ENCODE measurements around the gene TBCC.
"Not testable (repeated sequence)": the region's sequence is repeated elsewhere in the genome, so short reads cannot be mapped to it uniquely, and the experiment has no call there.

Gene TBCC

DNA sequence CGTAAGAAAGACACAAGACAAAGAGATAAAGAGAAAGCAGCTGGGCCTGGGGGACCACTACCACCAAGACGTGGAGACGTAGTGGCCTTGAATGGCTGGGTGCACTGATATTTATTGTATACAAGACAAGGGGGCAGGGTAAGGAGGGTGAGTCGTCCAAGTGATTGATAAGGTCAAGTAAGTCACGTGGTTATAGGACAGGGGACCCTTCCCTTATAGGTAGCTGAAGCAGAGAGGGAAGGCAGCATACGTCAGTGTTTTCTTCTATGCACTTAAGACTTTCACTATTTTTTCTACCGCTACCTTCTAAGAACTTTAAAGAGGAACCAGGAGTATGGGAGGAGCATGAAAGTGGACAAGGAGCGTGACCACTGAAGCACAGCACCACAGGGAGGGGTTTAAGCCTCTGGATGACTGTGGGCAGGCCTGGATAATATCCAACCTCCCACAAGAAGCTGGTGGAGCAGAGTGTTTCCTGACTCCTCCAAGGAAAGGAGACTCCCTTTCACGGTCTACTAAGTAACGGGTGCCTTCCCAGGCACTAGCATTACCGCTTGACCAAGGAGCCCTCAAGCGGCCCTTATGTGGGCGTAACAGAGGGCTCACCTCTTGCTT is 11.9 kb downstream of the TBCC start:
- DNase-seq (ENCODE audit: low read depth in 2 of 2): not testable (repeated sequence)

DNA sequence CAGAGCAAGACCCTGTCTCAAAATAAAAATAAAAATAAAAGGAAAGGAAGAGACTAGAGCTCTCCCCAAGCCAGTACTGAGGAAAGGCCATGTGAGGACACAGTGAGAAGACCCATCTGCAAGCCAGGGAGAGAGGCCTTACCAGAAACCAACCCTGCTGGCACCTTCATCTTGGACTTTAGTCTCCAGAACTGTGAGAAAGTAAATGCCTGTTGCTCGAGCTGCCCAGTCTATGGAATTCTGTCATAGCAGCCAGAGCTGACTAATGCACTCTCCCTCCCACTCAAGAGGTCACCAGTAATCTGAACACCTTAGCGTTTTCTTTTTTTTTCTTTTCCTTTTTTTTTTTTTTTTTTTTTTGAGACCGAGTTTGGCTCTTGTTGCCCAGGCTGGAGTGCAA is 16.2 kb downstream of the TBCC start:
- no peak for DNase-seq (ENCODE audit: low read depth in 2 of 2)

DNA sequence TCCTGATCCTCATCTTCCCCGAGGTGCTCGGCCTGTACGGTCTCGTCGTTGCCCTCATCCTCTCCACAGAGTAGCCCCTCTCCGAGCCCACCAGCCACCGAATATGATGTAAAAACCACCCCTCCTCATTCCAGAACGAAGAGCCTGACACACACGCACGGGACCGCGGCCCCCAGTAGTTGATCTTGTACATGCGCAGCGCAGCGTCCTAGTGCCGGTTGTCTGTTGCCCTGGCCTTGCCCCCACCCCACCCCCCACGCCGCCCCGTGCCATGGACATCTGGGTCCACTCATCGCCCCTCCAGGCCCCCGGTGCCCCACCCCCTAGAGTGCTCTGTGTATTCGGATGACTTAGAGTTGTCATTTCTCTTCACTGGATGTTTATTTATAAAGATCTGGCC is 18.3 kb downstream of the TBCC start:
- DNase-seq (ENCODE audit: low read depth in 2 of 2): no peak

DNA sequence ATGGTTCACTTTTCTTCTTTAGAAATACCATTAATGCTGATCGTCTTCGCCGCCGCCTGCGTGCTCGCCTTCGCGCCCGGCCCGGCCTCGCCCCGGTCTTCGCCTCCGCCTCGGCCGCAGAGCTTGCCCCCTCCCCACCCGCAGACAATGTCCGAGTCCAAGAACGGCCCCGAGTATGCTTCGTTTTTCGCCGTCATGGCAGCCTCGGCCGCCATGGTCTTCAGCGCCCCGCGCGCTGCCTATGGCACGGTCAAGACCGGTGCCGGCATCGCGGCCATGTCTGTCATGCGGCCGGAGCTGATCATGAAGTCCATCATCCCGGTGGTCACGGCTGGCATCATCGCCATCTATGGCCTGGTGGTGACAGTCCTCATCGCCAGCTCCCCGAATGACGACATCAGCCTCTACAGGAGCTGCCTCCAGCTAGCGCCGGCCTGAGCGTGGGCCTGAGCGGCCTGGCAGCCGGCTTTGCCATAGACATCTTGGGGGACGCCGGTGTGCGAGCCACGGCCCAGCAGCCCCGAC is 18.8 kb downstream of the TBCC start:
- no peak for DNase-seq (ENCODE audit: low read depth in 2 of 2)

DNA sequence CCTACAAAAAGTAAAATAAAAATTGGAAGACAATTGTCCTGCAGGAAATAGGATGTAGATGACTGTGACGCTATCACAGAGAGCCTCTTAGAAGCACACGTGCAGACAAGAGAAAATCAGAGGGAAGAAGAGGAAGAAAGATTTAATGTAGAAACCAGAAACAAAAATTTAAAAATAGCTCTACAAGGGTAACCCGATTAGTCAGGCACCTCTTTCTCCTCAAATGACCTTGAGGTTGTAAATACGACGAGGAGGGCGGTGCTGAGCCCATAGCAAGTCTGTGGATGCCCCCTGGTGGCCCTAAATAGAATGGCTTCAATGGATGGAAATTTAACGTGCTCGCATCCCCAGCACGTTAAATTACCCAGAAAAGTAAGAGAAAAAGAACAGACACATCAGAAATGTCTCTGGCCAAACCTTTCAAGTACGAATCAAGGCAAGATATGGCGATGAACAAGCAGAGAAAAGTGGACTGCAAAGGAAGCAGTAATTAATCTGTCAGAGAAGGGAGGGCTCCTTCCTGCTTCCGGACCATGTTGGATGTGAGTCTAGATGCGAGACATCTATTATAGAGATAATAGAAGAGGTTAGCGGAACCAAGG is 19.3 kb downstream of the TBCC start:
- peak; percentile 60 to 65 for DNase-seq (ENCODE audit: low read depth in 2 of 2)

DNA sequence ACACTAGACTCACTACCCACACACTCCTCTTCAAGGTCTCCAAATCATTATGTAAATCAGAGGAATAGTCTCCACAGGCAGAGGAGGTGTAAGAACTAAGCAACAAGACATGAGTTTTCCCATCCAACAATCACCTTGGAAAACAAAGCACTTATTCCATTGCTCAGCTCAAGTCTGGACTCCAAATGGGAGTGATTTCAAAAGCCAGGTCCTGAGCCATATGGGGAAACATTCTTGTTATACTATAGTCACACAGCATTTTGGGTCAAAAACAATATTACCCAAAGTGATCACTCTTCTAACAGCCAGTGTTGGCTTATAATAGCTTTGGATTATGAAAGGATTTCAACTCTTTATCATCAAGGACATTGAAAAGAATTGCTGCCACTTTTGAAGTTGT is 19.9 kb downstream of the TBCC start:
- DNase-seq (ENCODE audit: low read depth in 2 of 2): no peak

DNA sequence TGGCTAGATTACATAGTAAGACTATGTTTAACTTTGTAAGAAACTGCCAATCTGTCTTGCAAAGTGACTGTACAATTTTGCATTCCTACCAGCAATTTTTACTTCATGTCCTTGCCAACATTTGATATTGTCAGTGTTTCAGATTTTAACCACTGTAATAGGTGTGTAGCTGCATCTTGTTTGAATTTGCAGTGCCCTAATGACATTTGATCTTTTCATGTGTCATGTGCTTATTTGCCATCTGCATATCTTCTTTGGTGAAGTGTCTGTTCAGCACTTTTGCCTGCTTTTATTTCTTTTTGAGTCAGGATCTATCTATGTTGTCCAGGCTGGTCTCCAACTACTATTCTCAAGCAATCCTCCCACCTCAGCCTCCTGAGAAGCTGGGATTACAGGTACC is 21.1 kb downstream of the TBCC start:
- no peak for DNase-seq (ENCODE audit: low read depth in 2 of 2)

DNA sequence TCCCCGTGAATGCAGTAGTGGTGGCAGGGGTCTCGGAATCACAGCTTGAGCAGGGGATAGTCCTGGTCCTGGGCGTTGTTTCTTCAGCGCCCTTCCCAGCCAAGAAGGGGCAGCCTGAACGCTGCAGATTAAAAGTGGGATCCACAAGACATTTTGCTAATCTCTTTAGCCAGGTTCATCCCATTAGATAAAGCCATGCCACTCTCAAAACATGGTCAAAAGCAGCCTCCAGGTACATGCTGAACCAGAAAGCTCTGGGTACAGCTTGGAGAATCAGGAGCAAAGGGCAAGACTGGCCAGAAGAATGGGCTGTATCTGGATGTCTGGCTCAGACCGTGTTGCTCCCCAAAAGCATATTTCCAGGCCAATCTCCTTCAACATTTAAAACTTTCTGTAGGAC is 23.4 kb downstream of the TBCC start, which contains the start of gene PRPH2:
TSS of gene PRPH2 (minus strand) at position 101 of the 400 bp plus-strand sequence. CDS start 263 bp downstream, outside the sequence.
- no peak for DNase-seq (ENCODE audit: low read depth in 2 of 2)

DNA sequence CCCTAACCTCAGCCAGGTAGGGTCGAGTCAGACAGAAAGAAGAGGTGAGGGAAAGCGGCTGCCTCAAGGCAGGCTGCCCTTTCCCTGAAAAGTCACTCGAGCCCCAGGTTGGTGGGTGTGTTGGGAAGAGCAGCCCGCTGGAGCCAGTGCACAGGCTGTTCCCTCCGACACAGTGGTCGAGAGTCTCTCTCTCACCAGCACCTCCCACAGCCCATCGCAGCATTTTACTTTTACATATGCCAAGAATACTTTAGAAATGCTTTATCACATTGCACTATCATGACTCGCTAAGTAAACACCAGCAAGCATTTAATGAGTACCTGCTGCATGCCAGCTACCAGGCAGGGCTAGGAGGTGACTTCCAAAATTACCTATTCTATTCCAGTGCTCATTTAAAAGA is 25.2 kb downstream of the TBCC start:
- DNase-seq (ENCODE audit: low read depth in 2 of 2): no peak

DNA sequence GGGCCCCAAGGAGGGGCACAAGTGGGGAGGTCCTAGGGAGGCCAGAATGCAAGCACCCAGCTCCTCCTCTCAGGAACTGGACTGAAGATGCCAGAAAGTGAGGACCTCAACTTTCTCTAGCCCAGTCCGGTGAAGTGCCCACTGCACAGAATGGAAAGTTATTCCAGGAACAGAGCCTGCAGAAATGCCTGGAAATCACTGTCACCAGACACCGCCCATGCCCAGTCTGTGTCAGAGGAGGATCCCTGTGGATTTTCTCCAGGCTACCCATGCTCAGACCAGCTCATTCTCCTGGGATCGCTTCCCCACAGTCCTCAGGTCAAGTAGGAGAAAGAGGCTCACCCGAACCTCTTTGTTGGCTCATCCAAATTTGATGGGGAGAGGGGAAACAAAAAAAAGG is 30.0 kb downstream of the TBCC start:
- DNase-seq (ENCODE audit: low read depth in 2 of 2): no peak

DNA sequence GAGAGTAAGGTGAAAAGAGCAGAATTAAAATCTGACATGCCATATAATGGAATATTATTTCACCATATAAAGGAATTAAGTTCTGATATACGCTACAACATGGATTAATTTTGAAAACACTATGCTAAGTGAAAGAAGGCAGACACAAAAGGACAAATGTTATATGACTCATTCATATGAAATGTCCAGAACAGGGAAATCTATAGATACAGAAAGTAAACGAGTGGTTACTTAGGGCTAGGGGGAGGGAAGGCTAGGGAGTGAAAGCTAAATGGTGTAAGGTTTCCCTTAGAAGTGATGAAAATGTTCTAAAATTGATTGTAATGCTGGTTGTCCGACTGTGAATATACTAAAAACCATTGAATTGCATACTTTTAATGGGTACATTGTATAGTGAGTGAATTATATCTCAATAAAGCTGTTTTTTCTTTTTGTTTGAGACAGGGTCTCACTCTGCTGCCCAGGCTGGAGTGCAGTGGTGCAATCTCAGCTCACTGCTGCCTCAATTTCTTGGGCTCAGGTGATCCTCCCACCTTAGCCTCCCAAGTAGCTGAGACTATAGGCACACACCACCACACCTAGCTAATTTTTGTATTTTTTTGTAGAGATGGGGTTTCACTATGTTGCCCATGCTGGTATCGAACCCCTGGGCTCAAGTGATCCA is 31.7 kb downstream of the TBCC start:
- DNase-seq (ENCODE audit: low read depth in 2 of 2): no peak

DNA sequence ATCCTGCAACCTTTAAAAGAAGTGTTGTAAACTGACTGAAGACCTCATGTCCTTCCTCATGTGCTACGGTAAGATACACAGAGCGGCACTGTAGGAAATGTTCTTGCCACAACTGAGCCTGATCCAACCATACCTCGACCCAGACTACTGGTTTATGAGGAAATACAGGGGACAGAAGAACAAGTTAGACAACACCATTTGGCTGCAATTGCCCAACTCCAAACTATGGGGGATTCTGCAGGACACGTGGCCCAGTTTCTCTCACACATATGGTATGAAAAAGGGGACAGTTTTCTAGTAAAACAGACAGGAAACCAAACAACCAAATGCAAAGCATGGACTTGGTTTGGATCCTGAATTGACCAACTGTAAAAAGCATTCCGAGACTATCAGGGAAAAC is 34.0 kb downstream of the TBCC start:
- DNase-seq (ENCODE audit: low read depth in 2 of 2): no peak

DNA sequence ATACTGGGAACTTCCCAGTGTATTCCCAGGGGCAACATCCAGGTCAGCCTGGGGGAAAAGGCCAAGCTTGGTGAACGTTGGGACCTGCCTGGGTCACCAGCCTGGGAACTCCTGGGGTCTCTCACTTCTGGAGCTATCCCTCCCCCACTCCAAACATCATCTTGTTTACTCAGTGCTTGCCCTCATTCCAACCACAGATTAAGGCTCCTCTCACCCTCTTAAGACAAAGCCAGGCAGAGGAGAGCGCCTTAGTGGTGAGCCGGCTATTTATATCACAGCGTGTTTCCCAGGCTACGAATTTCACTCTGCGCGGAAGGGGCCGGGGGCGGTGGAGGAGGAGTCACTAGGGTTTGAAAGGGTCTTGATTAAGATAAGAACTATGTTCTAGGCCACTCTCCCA is 35.6 kb downstream of the TBCC start:
- DNase-seq (ENCODE audit: low read depth in 2 of 2): no peak

DNA sequence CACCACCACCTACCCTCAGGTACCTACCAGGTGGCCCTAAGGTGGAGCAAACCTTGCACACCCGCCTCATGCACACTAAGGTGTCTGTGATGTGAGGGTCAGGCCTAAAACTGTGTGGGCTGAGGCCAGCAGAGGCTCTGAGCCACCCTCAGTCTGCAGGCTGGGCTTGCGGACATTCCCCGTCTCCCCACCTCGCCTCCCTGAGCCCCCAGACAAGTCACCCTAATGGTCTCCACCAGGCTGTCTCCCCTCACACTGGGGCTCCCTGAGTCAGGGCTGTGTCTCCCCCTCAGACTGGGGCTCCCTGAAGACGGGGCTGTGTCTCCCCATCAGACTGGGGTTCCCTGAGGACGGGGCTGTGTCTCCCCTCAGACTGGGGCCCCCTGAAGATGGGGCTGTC is 36.0 kb downstream of the TBCC start:
- DNase-seq (ENCODE audit: low read depth in 2 of 2): no peak

DNA sequence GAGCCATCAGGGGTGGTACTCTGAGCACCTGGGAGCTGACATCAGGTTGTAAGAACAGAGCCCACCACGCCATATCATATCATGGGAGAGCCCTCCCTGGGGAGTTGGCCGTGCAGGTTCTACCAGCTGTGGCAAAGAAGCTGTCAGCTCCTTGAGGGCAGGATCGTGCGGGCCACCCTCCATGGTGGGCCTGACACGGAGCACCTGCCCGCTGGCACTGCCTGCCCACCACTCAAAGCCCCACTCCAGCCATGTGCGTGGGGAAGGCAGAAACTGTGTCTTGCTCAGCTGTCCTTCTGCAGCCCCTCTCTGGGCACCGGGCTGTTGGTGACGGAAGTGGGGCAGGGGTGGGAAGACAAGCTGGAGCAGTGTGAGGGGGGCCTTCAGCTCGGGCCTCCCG is 37.8 kb downstream of the TBCC start:
- DNase-seq (ENCODE audit: low read depth in 2 of 2): no peak

DNA sequence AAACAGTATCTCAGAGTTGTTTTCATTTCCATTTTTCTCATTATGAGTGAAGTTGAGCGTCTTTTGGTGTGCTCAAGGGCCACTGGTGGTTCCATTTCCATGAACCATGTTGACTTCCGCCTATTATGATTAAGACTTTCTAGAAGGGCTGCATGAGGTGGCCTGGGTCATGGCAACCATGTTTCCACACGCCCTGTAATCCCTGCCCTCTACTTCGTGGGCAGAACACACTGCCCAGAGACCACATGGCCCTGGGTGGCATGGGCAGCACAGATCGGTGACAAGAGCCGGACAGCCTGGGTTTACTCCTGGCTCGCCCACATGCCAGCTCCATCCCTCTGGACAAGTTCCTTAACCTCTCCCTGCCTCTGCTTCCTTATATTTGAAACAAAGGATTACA is 38.3 kb downstream of the TBCC start:
- no peak for DNase-seq (ENCODE audit: low read depth in 2 of 2)

DNA sequence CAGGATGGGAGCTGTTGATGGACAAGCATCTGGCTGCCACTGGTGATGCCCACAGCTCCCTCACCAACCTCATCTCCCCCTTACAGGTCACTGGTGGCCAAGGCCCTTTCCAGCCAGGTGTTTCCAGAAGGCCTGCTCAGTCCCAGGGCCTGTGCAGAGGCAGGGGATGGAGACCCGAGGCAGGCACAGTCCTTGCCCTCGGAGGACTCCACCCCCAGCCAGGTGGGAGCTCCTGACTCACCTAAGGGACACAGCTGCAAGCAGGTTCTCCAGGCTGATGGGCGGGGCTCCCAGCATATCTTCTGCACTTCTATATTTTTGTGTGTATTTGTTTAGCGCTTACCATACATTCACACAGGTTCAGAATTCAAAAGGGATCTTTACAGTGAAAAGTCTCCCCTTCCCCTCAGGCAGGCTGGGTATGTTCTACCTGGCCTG is 40.9 kb downstream of the TBCC start:
- DNase-seq (ENCODE audit: low read depth in 2 of 2): no peak

DNA sequence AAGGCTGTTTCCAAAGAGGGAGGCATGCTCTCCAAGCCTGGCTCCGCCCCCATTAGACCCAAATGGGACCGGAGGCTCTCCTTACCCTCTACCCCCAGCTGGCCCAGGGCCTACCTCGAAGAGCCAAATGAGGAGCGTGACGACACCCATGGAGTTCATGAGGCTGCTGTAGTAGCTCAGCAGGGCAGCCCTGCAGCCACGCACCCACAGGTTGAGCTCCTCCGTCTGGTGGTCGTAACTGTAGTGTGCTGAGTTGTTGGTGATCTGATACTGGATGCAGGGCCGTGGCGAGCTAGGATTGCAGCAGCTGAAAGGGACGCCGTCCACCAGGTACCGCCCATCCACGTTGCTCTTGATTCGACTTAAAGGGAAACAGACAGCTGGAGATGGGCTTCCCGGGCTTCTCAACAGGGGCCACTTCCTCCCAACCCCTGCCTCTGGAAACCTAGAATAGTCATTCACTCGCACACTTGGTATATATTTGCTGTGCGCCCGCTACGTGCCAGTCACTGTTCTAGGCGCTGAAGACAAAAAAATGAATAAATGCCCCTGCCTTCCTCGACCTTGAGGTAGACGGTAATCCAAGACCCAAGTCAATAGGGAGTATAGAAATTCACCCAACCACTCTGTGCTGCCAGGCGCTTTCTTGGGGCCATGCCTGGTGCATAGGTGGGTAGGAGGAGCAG is 41.5 kb downstream of the TBCC start:
- DNase-seq (ENCODE audit: low read depth in 2 of 2): no peak

DNA sequence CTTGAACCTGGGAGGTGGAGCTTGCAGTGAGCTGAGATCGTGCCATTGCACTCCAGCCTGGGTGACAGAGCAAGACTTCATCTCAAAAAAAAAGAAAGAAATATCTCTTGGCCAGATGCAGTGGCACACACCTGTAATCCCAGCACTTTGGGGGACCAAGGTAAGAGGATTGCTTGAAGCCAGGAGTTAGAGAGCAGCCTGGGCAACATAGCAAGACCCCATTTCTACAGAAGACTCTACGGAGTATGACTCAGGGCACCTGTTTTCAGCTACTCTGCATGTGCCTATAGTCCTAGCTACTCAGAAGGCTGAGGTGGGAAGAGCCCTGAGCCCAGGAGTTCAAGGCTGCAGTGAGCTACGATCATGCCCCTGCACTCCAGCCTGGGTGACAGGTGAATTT is 43.1 kb downstream of the TBCC start:
- not testable (repeated sequence) for DNase-seq (ENCODE audit: low read depth in 2 of 2)

DNA sequence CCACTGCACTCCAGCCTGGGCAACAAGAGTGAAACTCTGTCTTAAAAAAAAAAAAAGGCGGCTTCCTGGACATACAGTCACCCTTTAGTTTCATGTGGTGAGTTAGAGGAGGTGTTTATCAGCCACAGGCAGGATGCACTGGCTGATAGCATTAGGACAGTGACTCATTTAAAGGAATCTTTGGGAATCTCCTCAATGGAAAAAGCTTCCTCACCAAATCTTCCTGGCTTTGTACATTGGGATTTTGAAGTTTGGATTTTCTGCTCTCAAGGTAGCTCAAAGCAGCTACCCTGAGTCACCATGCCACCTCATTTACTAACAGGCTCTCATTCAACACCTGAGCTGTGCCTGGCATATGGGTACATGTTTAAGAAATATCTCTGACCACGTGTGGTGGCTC is 43.7 kb downstream of the TBCC start:
- DNase-seq (ENCODE audit: low read depth in 2 of 2): no peak

DNA sequence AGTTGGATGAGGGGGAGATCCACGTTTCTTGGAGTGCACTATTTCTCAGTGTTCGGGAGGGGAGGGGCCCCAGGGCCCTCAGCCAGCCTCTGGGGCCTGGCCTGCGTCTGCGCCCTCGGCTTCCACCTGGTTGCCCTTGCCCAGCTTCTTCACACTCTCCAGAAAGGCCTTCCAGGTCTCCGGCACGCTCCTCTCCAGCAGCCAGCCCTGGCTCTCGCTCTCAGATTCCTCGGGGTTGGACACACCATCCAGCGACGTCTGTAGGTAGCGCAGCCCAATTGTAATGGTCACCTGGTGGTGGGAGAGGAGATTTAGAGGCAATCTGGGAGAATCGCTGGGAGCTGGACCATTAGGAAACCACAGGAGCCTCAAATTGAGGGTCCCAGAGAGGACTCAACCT is 47.7 kb downstream of the TBCC start:
- no peak for DNase-seq (ENCODE audit: low read depth in 2 of 2)

DNA sequence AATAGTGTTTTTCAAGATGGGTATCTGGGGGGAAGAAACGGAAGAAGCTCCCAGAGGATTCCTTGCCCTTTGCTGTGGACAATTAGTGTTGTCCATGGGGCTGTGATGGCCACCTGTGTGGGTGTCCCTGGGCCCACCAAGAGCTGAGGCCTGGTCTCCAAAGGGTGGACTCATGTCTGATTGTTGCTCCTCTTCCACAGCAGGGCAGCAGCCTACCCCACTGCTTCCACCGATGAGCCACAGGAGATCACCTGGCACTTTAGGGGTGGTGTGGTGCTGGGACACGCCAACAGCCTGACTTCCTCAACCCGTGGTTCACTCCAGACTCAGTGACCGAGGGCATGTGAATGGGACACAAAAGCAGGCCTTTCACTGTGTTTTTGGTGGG is 48.6 kb downstream of the TBCC start:
- no peak for DNase-seq (ENCODE audit: low read depth in 2 of 2)

All from stimulated activated CD4-positive, alpha-beta T cell treated with anti-CD3 and anti-CD28 coated beads, Interleukin-15, amount 100 ng/mL, for 48 hours (primary cell).